ENCODE measurements around the gene RDH12.

DNA sequence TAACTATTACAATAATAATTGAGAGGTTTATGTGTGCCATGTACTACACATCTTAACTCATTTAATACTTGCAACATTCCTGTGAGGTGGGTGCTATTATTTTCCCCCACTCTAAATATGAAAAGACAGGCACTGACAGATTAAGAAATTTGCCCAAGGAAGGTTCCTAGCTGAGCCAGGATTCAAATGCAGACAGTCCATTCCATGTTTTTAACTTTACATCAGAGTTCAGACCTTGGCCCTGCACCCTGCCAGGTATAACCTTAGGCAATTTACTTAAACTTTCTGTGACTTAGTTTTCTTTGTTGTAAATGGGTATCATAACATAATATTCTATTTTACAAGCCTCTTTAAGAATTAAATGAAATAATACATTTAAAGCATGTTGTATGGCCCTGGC, 26.6 kb downstream of the RDH12 start:
- TF ChIP-seq, protein P1, sequence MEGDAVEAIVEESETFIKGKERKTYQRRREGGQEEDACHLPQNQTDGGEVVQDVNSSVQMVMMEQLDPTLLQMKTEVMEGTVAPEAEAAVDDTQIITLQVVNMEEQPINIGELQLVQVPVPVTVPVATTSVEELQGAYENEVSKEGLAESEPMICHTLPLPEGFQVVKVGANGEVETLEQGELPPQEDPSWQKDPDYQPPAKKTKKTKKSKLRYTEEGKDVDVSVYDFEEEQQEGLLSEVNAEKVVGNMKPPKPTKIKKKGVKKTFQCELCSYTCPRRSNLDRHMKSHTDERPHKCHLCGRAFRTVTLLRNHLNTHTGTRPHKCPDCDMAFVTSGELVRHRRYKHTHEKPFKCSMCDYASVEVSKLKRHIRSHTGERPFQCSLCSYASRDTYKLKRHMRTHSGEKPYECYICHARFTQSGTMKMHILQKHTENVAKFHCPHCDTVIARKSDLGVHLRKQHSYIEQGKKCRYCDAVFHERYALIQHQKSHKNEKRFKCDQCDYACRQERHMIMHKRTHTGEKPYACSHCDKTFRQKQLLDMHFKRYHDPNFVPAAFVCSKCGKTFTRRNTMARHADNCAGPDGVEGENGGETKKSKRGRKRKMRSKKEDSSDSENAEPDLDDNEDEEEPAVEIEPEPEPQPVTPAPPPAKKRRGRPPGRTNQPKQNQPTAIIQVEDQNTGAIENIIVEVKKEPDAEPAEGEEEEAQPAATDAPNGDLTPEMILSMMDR (IDR thresholded peaks at IDR 0.05) = no peak
- TF ChIP-seq POLR2A (IDR thresholded peaks at IDR 0.05) = no peak
